ENCODE results near the gene SEMA5B.

- no peak for TF ChIP-seq PBX3 (CRISPR knock-in tag; IDR thresholded peaks at IDR 0.05)
- no peak for TF ChIP-seq ZSCAN18 (tag by site-specific recombination; IDR thresholded peaks at IDR 0.05)
- no peak for TF ChIP-seq ZSCAN30 (tag by site-specific recombination; IDR thresholded peaks at IDR 0.05)
- TF ChIP-seq ZNF394 (tag by site-specific recombination; IDR thresholded peaks at IDR 0.05; ENCODE audit: borderline replicate concordance): no peak
- no peak for TF ChIP-seq ZNF785 (tag by site-specific recombination; IDR thresholded peaks at IDR 0.05)
Observed at GRCh38 chr3:123075359-123075758, 47.8 kb upstream of the SEMA5B start.

Measured in HEK293 (cell line).